H1 (cell line): ENCODE measurements around the gene VIT.

Source experiments
- BCL11A ChIP-seq, 2 experiments: IDR thresholded peaks; one replicate each; pipeline ENCODE4 v1.6.1; 2011; ENCODE audit warnings: low read depth in 2 of 2, low read length in 2 of 2, mild to moderate bottlenecking in 2 of 2
- EP300 ChIP-seq, 2 experiments: IDR thresholded peaks; 1 replicate in 1 of 2; 2 replicates in 1 of 2; pipeline ENCODE4 v1.6.1; 2011 to 2012; ENCODE audit warnings: low read depth in 2 of 2, low read length in 2 of 2, mild to moderate bottlenecking in 2 of 2, borderline replicate concordance in 1 of 2, inconsistent platforms in 1 of 2, moderate library complexity in 1 of 2
- EZH2 ChIP-seq: fragments of 200-600 bp; sonication (generic); IDR thresholded peaks from 2 replicates; pipeline ENCODE4 v1.7.1; 2012; ENCODE audit warnings: low read depth, mild to moderate bottlenecking, moderate library complexity, low read length, inconsistent platforms; ENCODE audit not compliant: severe bottlenecking
- POLR2A ChIP-seq, 2 experiments: IDR thresholded peaks; 1 replicate in 1 of 2; 2 replicates in 1 of 2; pipeline ENCODE4 v1.6.1; 2011; ENCODE audit warnings: low read depth in 2 of 2, low read length in 2 of 2, mild to moderate bottlenecking in 2 of 2; ENCODE audit errors: control extremely low read depth in 1 of 2
- TF ChIP-seq, protein P1 (sequence below), 3 experiments: IDR thresholded peaks; 1 replicate in 2 of 3; 2 replicates in 1 of 3; pipeline versions ENCODE4 v1.5.1 to v1.6.1; 2011; ENCODE audit warnings: low read length in 3 of 3, mild to moderate bottlenecking in 3 of 3, inconsistent platforms in 2 of 3, low read depth in 1 of 3, moderate library complexity in 1 of 3; ENCODE audit not compliant: insufficient read depth in 1 of 3; ENCODE audit errors: control extremely low read depth in 1 of 3

DNA sequence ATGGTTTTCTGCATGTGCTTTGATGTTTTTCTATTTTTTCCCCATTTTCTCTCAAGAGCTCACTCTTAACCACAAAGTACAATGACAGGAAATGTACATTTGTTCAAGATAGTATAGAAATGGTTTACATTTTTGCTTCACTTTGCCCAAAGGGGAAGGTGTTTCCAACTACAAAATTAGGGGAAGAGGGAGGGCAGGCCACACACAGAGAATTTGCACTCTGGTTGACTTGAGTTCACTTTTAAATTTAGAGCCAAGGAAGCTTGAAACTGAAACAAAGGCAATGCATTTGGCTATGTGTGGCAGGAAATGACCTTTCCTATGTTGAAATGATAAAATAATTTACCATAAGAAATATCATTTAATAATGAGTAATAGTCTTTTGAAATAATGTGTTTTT, 19.1 kb upstream of the VIT start:
- no peak for TF ChIP-seq POLR2A (IDR thresholded peaks at IDR 0.05; ENCODE audit: control extremely low read depth in 1 of 2, low read depth in 2 of 2, low read length in 2 of 2)
- TF ChIP-seq EZH2 = no peak
- TF ChIP-seq, protein P1, sequence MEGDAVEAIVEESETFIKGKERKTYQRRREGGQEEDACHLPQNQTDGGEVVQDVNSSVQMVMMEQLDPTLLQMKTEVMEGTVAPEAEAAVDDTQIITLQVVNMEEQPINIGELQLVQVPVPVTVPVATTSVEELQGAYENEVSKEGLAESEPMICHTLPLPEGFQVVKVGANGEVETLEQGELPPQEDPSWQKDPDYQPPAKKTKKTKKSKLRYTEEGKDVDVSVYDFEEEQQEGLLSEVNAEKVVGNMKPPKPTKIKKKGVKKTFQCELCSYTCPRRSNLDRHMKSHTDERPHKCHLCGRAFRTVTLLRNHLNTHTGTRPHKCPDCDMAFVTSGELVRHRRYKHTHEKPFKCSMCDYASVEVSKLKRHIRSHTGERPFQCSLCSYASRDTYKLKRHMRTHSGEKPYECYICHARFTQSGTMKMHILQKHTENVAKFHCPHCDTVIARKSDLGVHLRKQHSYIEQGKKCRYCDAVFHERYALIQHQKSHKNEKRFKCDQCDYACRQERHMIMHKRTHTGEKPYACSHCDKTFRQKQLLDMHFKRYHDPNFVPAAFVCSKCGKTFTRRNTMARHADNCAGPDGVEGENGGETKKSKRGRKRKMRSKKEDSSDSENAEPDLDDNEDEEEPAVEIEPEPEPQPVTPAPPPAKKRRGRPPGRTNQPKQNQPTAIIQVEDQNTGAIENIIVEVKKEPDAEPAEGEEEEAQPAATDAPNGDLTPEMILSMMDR (IDR thresholded peaks at IDR 0.05; ENCODE audit: control extremely low read depth in 1 of 3, insufficient read depth in 1 of 3, low read depth in 1 of 3, low read length in 3 of 3) = no peak
- TF ChIP-seq EP300 (IDR thresholded peaks at IDR 0.05; ENCODE audit: borderline replicate concordance in 1 of 2, low read depth in 2 of 2, low read length in 2 of 2) = no peak
- TF ChIP-seq BCL11A (IDR thresholded peaks at IDR 0.05; ENCODE audit: low read depth in 2 of 2, low read length in 2 of 2) = no peak
